8988T (cell line): ENCODE data around the gene HLTF.
"Not testable (repeated sequence)": the region's sequence is repeated elsewhere in the genome, so short reads cannot be mapped to it uniquely, and the experiment has no call there.

ENCODE experiments used
- DNase-seq: peaks from one replicate; pipeline ENCODE4 v3.0.0; 2011

Gene HLTF

GRCh38 chr3:149015393-149015792, 70.9 kb downstream of the HLTF start:
- no peak for DNase-seq

DNA sequence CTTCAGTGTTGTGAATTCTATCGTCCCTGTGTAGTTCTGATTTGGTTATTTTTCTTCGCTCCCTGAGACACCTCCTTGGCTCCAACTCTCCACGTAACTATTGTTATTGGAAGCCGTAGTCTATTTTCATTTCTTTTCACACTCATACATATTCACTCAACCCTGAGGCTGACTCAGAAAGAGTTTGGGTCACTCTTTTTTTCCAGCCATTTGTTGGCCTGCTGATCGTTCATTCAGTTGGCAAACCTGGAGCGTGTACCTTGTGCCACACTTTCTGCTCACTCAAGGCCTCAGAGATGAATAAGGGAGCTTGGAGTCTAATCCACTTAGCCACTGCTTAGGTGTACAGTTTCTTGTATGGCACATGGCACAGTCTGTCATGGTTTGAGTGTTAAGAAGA, 72.6 kb downstream of the HLTF start:
- no peak for DNase-seq

- DNase-seq, result no peak
Observed at GRCh38 chr3:149011676-149012075, 74.7 kb downstream of the HLTF start.

DNA sequence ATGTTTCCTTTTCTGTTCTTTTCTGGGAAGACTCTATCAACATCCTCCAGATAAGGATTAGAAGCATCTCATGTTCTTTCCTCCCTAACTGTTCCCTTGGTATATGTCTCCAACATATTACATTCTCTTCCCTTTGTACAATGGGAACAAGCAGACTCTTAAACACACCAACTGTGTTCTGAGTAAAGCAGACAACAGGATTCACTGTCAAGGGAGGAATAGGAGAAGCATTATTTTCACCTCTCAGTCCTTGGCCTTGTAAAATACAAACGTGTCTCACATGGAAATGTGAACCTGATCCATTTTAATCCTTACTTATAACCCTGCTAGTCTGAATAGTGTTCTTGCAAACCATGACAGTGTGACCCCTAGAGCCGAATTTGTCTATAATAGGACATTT, 75.4 kb downstream of the HLTF start:
- no peak for DNase-seq

DNA sequence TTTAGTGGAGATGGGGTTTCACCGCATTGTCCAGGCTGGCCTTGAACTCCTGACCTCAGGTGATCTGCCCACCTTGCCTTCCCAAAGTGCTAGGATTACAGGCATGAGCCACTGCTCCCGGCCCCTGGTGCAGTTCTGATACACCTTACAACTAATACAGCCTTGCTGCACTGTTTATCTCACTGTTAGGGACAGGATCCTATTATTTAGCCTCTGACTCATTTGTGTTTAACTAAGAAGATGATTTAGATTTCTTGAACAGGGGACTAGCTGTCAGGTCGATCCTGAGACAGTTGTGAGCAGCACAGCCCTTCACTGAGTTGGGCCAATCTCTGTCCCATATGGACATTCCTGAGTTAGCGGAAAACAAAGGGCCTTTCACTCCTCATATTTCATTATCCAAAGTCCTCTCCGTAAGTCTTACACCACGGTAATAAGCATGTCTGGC, 75.8 kb downstream of the HLTF start:
- DNase-seq, result no peak

DNA sequence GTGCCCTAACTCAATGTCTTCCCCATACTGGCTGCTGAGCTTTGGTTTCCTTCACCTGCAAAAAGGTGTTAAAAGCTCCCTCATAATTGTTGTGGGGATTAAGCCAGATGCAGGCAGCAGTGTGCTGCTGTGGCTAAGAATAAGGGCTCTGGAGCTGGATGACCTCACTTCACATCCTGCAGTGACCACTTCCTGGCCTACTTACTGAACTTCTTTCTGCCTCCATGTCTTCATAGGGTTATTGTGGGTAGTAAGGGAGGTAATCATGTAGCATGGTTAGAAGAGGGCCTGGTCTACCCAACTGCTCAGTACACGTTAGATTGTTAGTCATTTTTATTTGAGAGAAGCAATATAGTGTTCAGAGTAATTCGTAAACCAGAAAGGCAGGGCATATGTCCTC, 76.6 kb downstream of the HLTF start:
- no peak for DNase-seq

DNA sequence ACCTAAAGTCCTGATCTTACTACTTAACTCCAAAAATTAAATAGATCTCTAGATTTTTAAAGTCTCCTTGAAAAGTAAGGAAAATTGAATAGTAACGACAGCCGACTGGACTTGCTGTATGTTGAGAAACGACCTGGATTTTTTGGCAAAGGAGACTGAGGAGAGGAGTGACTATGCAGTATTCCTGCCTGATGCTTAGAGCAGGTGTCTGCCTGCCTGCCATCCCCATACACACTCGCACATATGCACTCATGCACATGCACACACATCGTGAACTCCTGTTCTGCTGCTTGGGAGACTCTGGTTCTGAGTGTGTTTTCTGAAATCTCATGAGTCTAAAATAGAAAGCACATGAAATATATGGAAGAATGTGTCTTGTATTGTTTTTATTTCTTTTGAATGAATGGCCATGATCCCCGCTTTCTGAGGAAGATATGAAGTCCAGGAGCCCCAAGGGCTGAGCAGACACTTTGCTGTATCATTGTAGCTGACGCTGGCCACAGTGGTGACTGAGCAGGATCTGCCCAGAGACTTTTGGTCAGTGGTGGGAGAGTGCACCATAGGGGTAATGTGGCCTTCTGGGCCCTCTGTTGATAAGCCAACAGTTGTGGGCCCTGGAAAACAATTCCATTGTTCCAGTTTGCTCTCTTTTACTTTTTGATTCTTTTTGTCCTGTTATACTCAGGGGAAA, 78.6 kb downstream of the HLTF start:
- DNase-seq, result no peak

GRCh38 chr3:149005416-149005815, 80.9 kb downstream of the HLTF start:
- DNase-seq, result no peak

GRCh38 chr3:149004622-149005021, 81.7 kb downstream of the HLTF start:
- no peak for DNase-seq

- no peak for DNase-seq
Observed at GRCh38 chr3:149003653-149004305, 82.6 kb downstream of the HLTF start.

DNA sequence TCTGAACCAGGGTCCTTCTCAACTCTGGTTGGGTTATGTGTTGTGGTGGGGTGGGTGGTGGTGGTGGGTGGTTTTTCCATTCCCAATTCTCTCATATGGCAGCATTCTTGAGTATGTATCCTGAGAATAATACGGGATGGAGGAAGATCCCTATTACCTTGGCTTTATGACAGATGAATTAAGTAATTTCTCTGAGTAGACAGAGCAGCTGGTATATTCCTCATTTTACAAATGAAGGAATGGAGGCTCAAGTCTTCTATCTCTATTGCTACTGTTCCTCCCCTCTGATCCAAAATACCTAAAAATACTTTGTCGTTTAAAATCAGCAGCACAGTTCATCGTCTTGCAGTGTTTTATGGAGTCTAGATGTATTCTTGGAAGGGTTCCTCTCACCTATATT, 84.6 kb downstream of the HLTF start:
- DNase-seq, result no peak

GRCh38 chr3:149000206-149000745, 86.1 kb downstream of the HLTF start:
- DNase-seq, result no peak

- no peak for DNase-seq
Observed at GRCh38 chr3:148999806-149000205, 86.5 kb downstream of the HLTF start.

- DNase-seq, result no peak
Observed at GRCh38 chr3:148998715-148999423, 87.5 kb downstream of the HLTF start.

DNA sequence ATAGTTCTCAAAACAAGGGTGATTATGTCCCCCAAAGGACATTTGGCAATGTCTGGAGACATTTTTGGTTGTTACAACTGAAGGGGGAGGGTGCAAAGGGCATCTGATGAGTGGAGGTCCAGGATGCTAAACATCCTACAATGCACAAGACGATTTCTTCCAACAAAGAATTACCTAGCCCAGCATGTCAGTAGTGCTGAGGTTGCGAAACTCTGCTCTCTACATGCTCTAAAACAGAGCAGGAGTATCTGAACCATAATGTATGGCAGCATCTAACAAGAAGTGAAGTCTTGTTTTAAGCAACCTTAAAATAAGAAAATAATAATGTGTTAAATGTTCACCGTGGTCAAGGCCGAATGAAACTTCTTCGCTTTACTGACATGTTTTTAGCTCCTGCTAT, 88.0 kb downstream of the HLTF start:
- DNase-seq, result no peak

DNA sequence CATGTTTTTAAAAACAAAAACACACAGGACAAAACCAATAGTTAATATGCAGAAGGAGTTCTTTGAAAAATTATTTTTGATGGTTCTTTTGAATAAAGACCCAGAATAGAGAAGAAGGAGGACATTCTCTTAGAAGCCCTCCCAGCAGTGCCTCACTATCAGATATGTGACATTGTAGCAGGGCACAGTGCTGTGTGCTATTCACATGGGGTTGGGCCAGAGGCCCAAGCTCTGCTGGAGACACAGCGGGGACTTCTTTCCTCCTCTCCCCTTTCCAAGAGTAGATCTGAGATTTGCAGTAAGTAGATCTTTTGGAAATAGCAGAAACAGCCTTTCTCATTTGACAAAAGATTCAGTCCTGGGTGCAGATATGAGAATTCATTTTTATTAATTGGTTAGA, 88.7 kb downstream of the HLTF start:
- no peak for DNase-seq

DNA sequence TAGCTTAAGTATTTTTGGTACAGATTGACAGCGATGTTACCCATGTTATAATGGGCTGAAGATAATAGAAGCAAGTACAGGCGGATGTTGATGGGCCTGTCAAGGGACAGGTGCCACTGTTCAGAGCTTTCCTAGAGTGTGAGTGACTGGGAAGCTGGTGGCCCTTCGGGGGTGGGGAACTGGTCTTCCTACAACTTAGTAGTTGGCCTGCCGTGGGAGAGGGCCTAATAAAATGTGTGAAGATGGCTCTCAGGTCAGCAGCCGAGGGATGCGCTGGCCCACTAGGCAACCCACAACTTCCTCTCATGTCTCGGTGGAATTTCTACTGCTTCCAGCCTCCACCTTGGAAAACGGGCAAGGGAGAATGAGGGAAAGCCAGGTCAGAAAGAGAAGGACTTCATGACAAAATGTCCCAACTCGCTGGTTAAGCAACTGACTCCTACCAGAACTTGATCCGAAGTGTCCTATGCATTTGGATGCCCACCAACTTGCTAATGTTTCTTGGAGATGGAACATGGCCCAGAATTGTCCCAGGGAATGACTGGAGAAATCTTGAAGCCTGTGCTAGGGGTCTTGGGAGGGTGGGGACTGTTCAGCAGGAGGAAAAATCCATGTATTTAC, 93.6 kb downstream of the HLTF start:
- no peak for DNase-seq

DNA sequence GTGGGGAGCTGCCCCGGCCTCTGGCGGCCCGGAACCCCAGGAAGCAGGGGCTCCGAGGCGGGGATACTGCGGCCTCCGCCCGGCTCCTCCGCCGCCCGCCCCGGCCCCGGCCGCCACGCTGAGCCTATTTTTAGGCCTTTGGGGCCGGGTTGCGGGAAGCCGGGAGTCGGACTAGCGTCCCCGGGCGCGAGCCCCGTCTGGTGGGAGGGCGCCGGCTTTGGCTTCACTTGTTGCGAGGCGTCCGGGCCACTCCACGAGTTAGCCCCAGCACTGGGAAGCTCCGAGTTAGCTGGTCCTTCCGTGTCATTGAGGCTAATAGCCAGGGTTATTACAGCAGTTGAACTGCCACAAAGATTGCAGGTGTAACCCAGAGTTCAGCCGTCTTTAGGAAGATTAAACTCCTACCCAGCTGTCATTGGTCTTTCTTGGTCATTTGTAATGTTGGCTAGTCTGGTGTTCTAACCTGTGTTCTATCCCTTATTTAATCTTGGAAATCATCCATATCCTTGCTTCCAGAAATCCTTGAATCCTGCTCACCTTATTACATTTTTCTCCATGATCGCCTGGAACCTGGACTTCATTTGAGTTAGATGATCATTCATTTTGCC, 94.2 kb downstream of the HLTF start:
- DNase-seq, result no peak

- DNase-seq, result peak; percentile 93
Observed at GRCh38 chr3:148991219-148992026, 94.9 kb downstream of the HLTF start, which contains the start of gene GYG1. GYG1 (plus strand) TSS chr3:148991540; CDS start chr3:148991641, 101 bp downstream.

DNA sequence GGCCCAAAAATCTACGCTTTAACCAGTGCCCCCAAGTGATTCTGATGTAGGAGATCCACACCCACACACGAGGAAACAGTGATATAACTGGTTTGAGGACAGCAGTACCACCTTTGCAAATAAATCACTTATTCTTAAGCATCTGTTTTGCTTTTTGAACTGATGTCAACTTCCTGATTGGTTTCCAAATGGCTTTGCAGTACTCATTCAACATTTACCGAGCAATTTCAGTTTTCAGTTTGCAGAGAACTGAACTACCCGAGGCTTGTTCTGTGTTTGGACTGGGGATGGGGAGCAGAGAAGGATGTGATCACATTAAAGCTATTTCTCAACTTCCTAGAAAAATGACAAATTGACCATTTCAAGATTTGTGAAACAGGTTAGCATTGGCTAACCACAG, 96.1 kb downstream of the HLTF start:
- DNase-seq, result no peak

DNA sequence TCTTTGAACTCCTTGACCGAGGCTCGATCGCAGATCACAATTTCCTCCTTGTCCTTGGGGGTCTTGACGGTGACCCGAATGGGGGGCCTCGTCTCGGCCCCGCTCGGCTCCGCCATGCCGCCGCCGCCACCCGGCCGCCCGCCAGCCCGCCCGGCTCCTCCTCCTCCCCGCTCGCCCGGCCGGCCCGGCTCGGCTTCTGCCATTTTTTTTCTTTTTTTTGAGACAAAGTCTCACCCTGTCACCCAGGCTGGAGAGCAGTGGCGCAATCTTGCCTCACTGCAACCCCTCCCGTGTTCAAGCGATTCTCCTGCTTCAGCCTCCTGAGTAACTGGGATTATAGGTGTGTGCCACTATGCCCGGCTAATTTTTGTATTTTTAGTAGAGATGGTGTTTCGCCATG, 98.8 kb downstream of the HLTF start:
- not testable (repeated sequence) for DNase-seq

GRCh38 chr3:148981273-148981672, 105.1 kb downstream of the HLTF start:
- DNase-seq, result no peak
